GM23338 (cell line): ENCODE results near the gene PRTN3.

ENCODE experiments used
- CREB1 ChIP-seq: fragments of 250-450 bp; sonication (Bioruptor Pico); IDR thresholded peaks from 2 replicates; pipeline ENCODE4 v1.5.0; 2020; ENCODE audit warnings: low read depth, mild to moderate bottlenecking, moderate library complexity
- EZH2 ChIP-seq: fragments of 200-600 bp; sonication (generic); IDR thresholded peaks from one replicate; pipeline ENCODE4 v1.8.0; 2017; ENCODE audit warnings: antibody characterized with exemption, mild to moderate bottlenecking, low read depth; ENCODE audit not compliant: unreplicated experiment
- NANOG ChIP-seq: IDR thresholded peaks from 2 replicates; pipeline ENCODE4 v1.6.1; 2016; ENCODE audit warnings: antibody characterized with exemption, borderline replicate concordance
- POLR2AphosphoS5 ChIP-seq: IDR thresholded peaks from 2 replicates; pipeline ENCODE4 v1.6.1; 2016; ENCODE audit warnings: antibody characterized with exemption, low read depth
- TF ChIP-seq, protein P1 (sequence below), 2 experiments: fragments of 200-600 bp in 1 of 2; sonication (generic) in 1 of 2; conservative IDR thresholded peaks; 2 replicates each; pipeline versions ENCODE4 v1.5.1 to v1.6.1; 2016 to 2017; ENCODE audit warnings: antibody characterized with exemption in 2 of 2, low read depth in 2 of 2, mild to moderate bottlenecking in 2 of 2, moderate library complexity in 1 of 2
- TF ChIP-seq, protein P2 (sequence below): IDR thresholded peaks from one replicate; pipeline ENCODE4 v1.6.1; 2018; ENCODE audit warnings: antibody characterized with exemption; ENCODE audit not compliant: unreplicated experiment
- TF ChIP-seq, protein P3 (sequence below): IDR thresholded peaks from 2 replicates; pipeline ENCODE4 v1.6.1; 2016; ENCODE audit warnings: antibody characterized with exemption

DNA sequence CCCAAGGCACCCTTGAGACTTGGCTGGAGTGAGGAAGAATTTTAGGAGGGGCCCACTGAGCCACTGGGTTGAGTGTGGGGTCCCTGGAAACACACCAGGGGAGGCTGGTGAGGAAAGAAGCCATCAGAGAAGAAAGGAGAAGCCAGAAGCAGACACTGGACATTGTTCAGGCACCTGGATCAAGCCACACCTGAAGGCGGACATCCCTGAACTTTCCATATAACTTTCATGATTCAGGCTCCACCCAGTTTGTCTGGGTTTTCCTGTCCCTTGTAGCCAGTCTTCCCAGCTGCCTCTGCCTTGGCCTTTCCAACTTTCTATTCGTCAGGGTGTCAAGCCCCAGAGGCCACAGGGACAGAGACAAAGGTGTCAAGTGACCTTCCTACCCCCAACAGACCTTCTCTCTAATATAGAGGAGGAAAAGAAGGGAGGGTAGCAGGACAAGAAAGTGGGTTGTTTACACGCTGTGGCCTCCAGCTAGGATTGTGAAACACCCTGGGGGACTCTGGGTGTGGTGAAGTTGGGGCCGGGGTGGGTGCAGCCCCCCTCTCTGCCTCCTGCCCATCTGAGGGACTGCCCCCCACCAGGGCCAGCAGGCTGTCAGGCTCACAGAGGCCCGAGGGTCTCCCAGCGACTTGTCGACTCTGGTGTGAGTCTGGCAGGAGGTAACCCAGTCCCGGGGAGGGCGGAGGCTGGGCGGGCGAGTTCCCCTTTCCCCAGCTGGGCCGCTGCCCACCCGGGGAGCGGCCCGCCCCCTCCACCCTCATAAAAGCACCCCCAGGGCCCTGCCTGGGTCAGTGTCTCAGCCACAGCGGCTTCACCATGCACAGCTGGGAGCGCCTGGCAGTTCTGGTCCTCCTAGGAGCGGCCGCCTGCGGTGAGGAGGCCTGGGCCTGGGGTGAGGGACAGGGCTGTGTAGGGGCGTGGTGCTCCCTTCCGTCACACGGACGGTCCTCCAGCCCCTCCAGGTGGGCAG is 18.4 kb downstream of the PRTN3 start, which contains the start of gene CFD:
- TF ChIP-seq, protein P1, sequence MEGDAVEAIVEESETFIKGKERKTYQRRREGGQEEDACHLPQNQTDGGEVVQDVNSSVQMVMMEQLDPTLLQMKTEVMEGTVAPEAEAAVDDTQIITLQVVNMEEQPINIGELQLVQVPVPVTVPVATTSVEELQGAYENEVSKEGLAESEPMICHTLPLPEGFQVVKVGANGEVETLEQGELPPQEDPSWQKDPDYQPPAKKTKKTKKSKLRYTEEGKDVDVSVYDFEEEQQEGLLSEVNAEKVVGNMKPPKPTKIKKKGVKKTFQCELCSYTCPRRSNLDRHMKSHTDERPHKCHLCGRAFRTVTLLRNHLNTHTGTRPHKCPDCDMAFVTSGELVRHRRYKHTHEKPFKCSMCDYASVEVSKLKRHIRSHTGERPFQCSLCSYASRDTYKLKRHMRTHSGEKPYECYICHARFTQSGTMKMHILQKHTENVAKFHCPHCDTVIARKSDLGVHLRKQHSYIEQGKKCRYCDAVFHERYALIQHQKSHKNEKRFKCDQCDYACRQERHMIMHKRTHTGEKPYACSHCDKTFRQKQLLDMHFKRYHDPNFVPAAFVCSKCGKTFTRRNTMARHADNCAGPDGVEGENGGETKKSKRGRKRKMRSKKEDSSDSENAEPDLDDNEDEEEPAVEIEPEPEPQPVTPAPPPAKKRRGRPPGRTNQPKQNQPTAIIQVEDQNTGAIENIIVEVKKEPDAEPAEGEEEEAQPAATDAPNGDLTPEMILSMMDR (conservative IDR thresholded peaks at IDR 0.05; ENCODE audit: low read depth in 2 of 2) = no peak
- TF ChIP-seq EZH2 = no peak
- TF ChIP-seq, protein P2, sequence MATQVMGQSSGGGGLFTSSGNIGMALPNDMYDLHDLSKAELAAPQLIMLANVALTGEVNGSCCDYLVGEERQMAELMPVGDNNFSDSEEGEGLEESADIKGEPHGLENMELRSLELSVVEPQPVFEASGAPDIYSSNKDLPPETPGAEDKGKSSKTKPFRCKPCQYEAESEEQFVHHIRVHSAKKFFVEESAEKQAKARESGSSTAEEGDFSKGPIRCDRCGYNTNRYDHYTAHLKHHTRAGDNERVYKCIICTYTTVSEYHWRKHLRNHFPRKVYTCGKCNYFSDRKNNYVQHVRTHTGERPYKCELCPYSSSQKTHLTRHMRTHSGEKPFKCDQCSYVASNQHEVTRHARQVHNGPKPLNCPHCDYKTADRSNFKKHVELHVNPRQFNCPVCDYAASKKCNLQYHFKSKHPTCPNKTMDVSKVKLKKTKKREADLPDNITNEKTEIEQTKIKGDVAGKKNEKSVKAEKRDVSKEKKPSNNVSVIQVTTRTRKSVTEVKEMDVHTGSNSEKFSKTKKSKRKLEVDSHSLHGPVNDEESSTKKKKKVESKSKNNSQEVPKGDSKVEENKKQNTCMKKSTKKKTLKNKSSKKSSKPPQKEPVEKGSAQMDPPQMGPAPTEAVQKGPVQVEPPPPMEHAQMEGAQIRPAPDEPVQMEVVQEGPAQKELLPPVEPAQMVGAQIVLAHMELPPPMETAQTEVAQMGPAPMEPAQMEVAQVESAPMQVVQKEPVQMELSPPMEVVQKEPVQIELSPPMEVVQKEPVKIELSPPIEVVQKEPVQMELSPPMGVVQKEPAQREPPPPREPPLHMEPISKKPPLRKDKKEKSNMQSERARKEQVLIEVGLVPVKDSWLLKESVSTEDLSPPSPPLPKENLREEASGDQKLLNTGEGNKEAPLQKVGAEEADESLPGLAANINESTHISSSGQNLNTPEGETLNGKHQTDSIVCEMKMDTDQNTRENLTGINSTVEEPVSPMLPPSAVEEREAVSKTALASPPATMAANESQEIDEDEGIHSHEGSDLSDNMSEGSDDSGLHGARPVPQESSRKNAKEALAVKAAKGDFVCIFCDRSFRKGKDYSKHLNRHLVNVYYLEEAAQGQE = no peak
- TF ChIP-seq POLR2AphosphoS5 = no peak
- no peak for TF ChIP-seq NANOG
- no peak for TF ChIP-seq CREB1 (CRISPR knock-in tag)
- TF ChIP-seq, protein P3, sequence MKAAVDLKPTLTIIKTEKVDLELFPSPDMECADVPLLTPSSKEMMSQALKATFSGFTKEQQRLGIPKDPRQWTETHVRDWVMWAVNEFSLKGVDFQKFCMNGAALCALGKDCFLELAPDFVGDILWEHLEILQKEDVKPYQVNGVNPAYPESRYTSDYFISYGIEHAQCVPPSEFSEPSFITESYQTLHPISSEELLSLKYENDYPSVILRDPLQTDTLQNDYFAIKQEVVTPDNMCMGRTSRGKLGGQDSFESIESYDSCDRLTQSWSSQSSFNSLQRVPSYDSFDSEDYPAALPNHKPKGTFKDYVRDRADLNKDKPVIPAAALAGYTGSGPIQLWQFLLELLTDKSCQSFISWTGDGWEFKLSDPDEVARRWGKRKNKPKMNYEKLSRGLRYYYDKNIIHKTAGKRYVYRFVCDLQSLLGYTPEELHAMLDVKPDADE = no peak
